Measurements from ENCODE around the gene PSMA2.

Gene PSMA2

DNA sequence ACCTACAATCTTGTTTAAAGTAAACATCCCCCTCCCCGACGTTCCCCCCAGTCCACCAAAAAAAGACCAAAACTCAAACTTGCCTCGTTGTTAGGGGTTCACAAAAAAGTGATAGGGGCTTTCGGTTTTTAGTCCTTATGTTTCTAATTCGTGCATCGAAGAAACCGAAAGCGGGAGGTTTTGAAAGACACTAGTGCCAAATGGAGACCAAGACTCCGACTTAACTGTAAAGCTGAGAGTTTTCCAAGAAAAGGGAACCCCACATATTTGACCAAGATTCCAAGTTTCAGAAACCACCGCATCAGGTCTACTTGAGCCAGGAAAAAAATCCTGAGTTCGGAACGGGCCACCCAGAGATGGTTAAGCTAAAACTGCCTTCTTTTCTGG lies 534 bp downstream of the PSMA2 start:
- H3K36me3 ChIP-seq (replicated peaks), result peaks cover 24% of the 10 kb centered on the region
- peak overlapping the region; percentile 83 for H3K4me3 ChIP-seq
- no peak for DNase-seq (ENCODE audit: low spot score in 2 of 2)
- in situ Hi-C loops (cut with MboI; ENCODE audit: low sequenced_read_pairs), result loop anchor here (25.0 kb wide), 1 partner anchor 506 kb away; no protein-coding TSS in a partner anchor
- H3K9me3 ChIP-seq, result no peaks in the 10 kb centered on the region
- H3K4me1 ChIP-seq, result peaks cover 14% of the 10 kb centered on the region
- H3K27me3 ChIP-seq (ENCODE audit: low read depth), result no peaks in the 10 kb centered on the region

DNA sequence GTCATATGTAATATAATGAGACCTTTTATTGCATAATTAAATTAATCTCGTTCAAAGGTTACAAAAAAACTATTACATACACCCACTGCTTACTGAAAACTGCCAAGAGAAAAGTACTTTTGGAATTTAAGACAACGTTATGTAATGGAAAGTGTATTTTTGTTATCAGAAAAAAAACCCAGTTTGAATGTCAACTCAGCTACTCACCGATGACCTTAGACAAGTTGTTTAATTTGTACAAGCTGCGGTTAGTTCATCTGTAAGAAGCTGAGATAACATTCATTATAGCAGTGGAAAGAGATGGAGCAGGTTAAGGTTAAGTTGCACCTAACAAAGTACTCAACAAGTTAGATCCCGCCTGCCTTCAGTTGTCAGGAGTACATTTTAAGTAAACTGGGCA lies 1.1 kb downstream of the PSMA2 start:
- Histone ChIP-seq H3K27me3 (ENCODE audit: low read depth) (no peaks in the 10 kb centered on the region), H3K4me3 (peak overlapping the region; percentile 83), H3K4me1 (peaks cover 14% of the 10 kb centered on the region), H3K36me3 (replicated peaks) (peaks cover 25% of the 10 kb centered on the region), H3K9me3 (no peaks in the 10 kb centered on the region)
- no peak for DNase-seq (ENCODE audit: low spot score in 2 of 2)
- in situ Hi-C loops (cut with MboI; ENCODE audit: low sequenced_read_pairs), result loop anchor here (25.0 kb wide), 1 partner anchor 506 kb away; no protein-coding TSS in a partner anchor

DNA sequence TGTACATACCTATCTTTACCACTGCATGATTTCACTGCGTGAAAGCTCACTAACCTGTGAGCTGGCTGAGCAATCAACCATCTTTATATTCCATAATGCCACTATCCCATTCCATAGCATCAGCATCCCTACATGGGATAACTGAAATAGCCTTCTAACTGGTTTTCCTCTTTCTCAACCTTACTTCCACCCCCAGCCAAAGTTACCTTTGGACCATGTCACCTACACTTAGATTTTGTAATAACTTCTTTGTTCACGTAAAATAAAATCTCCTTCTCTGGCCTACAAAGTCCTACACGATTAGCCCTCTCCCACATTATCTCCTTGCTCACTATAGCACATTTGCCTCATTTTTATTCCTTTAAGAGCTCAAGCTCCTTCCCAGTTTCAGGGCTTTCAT lies 2.5 kb downstream of the PSMA2 start:
- Histone ChIP-seq H3K9me3 (no peaks in the 10 kb centered on the region), H3K4me3 (no peak overlapping the region), H3K27me3 (ENCODE audit: low read depth) (no peaks in the 10 kb centered on the region), H3K4me1 (peaks cover 13% of the 10 kb centered on the region), H3K36me3 (replicated peaks) (peaks cover 28% of the 10 kb centered on the region)
- in situ Hi-C loops (cut with MboI; ENCODE audit: low sequenced_read_pairs), result loop anchor here (25.0 kb wide), 1 partner anchor 508 kb away; no protein-coding TSS in a partner anchor
- DNase-seq (ENCODE audit: low spot score in 2 of 2), result no peak

DNA sequence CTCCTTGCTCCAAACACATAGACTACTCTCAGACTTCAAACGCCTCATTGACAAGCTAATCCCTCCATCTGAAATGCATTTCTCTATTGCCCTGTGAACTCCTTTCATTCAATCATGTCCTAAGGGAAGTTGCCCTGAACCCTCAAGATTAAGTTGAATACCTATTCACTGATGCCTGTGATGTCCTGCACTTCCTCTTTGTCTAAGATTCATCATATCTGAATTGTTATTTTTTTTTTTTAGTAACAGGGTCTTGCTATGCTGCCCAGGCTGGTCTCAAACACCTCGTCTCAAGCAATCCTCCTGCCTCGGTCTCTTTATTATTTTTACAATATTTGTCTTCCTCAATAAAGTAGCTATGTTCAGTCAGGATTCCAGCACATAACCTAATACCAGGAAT lies 3.2 kb downstream of the PSMA2 start:
- Histone ChIP-seq H3K4me3 (no peak overlapping the region), H3K27me3 (ENCODE audit: low read depth) (no peaks in the 10 kb centered on the region), H3K36me3 (replicated peaks) (peaks cover 28% of the 10 kb centered on the region), H3K9me3 (no peaks in the 10 kb centered on the region), H3K4me1 (peaks cover 10% of the 10 kb centered on the region)
- no peak for DNase-seq (ENCODE audit: low spot score in 2 of 2)
- in situ Hi-C loops (cut with MboI; ENCODE audit: low sequenced_read_pairs), result loop anchor here (25.0 kb wide), 1 partner anchor 509 kb away; no protein-coding TSS in a partner anchor

DNA sequence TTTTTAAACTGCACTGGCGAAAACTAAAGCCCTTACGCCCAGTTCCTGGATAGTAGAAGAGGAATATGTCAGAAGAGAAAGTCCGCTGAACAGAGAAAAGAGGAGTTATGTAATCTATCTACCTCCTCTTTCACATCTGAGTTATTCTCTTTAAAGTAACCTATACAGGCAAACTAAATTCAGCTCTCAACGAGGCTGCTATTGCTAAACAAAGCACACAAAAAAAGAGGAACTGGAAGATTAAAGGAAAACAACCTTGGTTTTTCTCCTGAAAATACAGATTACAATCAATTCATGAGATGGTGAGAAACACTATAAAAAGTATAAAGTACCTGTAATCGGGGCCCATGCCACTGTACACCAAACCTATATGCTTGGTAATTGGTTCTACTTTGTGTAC lies 5.8 kb downstream of the PSMA2 start:
- H3K27me3 ChIP-seq (ENCODE audit: low read depth), result no peaks in the 10 kb centered on the region
- no peaks in the 10 kb centered on the region for H3K9me3 ChIP-seq
- H3K36me3 ChIP-seq (replicated peaks), result peaks cover 54% of the 10 kb centered on the region
- H3K4me3 ChIP-seq, result no peak overlapping the region
- in situ Hi-C loops (cut with MboI; ENCODE audit: low sequenced_read_pairs), result loop anchor here (25.0 kb wide), 1 partner anchor 511 kb away; no protein-coding TSS in a partner anchor
- no peak for DNase-seq (ENCODE audit: low spot score in 2 of 2)
- H3K4me1 ChIP-seq, result peaks cover 10% of the 10 kb centered on the region

DNA sequence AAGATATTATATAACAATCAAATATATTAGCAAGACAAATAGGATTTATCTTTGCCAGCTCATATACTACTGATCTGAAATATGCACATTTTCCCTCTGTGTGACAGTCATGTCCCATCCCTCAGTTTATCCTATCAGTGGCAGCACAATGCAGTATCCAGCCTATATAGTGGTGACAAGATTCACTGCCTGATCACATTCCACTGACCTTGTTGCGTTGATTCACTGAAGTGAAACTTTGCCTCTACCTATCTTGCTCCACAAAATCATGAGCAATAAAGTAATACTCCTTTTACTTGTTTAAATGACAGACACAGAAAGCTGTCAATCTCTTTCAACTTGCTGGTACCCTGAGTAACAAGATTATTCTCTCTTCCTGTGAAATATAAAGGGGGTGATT lies 6.3 kb downstream of the PSMA2 start:
- H3K4me3 ChIP-seq, result no peak overlapping the region
- in situ Hi-C loops (cut with MboI; ENCODE audit: low sequenced_read_pairs), result loop anchor here (25.0 kb wide), 1 partner anchor 512 kb away; no protein-coding TSS in a partner anchor
- H3K4me1 ChIP-seq, result peaks cover 10% of the 10 kb centered on the region
- DNase-seq (ENCODE audit: low spot score in 2 of 2), result no peak
- no peaks in the 10 kb centered on the region for H3K9me3 ChIP-seq
- H3K27me3 ChIP-seq (ENCODE audit: low read depth), result no peaks in the 10 kb centered on the region
- peaks cover 59% of the 10 kb centered on the region for H3K36me3 ChIP-seq (replicated peaks)

DNA sequence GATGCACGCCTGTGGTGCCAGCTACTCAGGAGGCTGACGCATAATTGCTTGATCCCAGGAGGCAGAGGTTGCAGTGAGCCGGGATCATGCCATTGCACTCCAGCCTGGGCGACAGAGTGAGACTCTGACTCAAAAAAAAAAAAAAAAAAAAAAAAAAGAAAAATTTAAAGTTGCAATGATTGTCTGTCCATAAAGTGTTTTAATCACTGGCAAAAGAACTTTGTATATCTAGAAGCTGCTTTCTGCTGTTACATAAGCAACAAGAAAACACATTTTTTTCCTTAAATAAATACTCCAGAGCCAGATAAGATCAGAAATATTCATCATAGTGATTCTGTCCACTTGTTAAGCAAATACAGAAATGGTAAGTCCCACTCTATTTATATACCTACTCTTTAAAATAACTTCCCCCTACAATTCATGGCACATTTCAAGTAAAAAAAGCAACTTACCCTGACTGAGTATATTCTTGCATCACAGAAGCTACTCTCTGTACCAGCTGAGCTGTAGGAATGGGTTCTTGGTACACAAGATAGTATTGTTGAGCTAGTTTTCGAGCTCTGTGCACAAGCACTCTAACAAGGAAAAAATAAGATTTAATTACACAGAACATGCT lies 7.6 kb downstream of the PSMA2 start:
- no peaks in the 10 kb centered on the region for H3K9me3 ChIP-seq
- no peak for DNase-seq (ENCODE audit: low spot score in 2 of 2)
- no peak overlapping the region for H3K4me3 ChIP-seq
- in situ Hi-C loops (cut with MboI; ENCODE audit: low sequenced_read_pairs), result no loop called here
- peaks cover 72% of the 10 kb centered on the region for H3K36me3 ChIP-seq (replicated peaks)
- no peaks in the 10 kb centered on the region for H3K27me3 ChIP-seq (ENCODE audit: low read depth)
- H3K4me1 ChIP-seq, result peaks cover 4% of the 10 kb centered on the region

DNA sequence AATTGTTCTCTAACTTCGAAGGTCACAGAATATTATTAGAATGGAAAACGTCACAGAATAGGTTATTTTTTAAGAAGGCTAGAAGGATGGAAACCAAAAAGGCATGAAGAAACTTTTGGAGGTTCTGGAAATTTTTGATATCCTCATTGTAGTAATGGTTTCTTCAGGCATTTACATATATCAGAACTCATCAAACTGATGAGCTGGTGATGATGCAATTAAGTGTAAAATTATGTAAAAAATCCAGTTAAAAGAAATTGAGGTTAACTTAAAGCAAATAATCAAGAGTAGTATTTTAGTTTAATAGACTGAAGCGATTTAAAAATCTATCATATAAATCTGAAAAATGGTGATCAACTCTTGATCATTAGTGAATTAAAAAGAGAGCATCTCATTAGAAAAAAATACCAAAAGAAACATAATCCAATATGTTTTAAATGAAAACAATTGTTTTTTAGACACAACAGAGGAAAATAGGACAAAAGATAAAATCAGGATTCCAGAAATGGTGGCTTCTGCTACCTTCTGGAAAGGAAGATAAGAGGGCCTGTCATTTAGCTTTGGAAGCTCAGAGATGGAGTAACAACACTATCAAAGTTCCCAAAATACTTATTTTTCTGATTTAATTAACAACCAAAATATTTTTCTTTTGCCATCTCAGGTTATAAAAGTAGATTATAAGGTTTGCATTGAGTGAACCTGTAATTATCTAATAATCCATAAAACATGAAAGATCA lies 9.8 kb downstream of the PSMA2 start:
- DNase-seq (ENCODE audit: low spot score in 2 of 2), result no peak
- Histone ChIP-seq H3K36me3 (replicated peaks) (peaks cover 83% of the 10 kb centered on the region), H3K4me1 (no peaks in the 10 kb centered on the region), H3K27me3 (ENCODE audit: low read depth) (no peaks in the 10 kb centered on the region), H3K4me3 (no peak overlapping the region), H3K9me3 (no peaks in the 10 kb centered on the region)
- in situ Hi-C loops (cut with MboI; ENCODE audit: low sequenced_read_pairs), result no loop called here

DNA sequence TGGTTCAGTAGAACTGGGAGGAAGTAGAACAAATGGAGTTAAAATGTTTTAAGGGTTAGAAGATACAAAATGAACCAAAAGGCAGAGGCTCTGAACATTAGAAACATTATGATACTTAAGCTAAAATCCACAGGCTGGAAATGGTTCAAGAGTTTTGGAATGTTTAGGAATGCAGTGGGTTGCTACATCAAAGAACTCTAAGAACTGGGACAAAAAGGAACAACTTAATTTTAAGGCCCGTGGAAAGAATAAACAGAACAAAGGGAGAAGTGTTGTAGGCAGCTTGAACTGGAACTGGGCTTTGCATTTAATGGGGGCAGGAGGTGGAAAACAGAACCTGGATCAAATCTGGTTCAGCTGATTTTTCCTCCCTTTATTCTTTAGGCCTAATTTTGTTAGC lies 16.6 kb downstream of the PSMA2 start:
- H3K4me1 ChIP-seq, result peaks cover 5% of the 10 kb centered on the region
- peaks cover 45% of the 10 kb centered on the region for H3K36me3 ChIP-seq (replicated peaks)
- no peak overlapping the region for H3K4me3 ChIP-seq
- H3K27me3 ChIP-seq (ENCODE audit: low read depth), result no peaks in the 10 kb centered on the region
- in situ Hi-C loops (cut with MboI; ENCODE audit: low sequenced_read_pairs), result no loop called here
- DNase-seq (ENCODE audit: low spot score in 2 of 2), result no peak
- no peaks in the 10 kb centered on the region for H3K9me3 ChIP-seq

DNA sequence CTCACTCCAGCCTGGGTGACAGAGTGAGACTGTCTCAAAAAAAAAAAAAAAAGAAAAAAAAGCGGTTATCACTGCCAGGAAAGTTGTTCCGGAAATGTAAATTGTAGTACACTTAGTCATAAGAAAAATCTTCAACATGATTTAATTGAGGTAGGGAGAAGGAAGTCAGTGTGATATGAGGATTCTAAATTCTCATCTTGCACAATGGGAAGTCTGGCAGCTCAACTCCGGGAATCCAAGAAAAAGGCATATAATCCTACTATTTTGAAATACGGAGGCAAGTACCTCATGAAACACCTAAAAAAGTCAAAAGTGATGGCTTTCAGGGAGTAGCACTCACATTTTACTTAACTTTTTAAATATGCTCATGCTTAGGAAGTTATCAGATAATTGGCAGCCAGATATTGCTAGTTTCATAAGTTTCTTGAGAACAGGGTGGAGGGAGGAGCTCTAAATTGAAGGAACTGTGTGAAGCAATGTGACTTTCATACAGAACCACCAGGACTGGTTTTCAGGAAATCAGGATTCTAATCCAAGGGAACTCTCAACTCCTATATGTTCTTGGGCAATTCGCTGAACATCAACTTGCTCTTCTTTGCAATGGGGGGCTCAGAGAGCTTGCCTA lies 17.4 kb downstream of the PSMA2 start:
- Histone ChIP-seq H3K4me1 (peaks cover 5% of the 10 kb centered on the region), H3K9me3 (no peaks in the 10 kb centered on the region), H3K4me3 (no peak overlapping the region), H3K27me3 (ENCODE audit: low read depth) (no peaks in the 10 kb centered on the region), H3K36me3 (replicated peaks) (peaks cover 37% of the 10 kb centered on the region)
- in situ Hi-C loops (cut with MboI; ENCODE audit: low sequenced_read_pairs), result no loop called here
- no peak for DNase-seq (ENCODE audit: low spot score in 2 of 2)

DNA sequence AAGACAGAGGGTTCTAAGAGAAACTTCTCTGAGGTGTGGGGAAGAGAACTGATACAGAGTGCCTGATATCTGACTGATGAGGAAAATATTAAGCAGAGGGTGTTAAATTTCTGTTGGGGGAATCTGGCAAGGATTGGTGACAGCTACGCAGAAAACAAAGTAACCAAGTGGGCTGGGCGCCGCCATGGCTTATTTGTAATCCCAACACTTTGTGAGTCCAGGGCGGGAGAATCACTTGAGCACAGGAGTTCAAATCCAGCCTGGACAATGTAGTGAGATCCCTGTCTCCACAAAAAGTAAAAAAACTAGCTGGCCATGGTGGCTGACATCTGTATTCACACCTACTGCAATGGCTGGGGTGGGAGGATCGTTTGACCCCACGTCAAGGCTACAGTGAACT lies 18.0 kb downstream of the PSMA2 start:
- peaks cover 32% of the 10 kb centered on the region for H3K36me3 ChIP-seq (replicated peaks)
- H3K4me1 ChIP-seq, result peaks cover 5% of the 10 kb centered on the region
- DNase-seq (ENCODE audit: low spot score in 2 of 2), result no peak
- H3K27me3 ChIP-seq (ENCODE audit: low read depth), result no peaks in the 10 kb centered on the region
- no peak overlapping the region for H3K4me3 ChIP-seq
- in situ Hi-C loops (cut with MboI; ENCODE audit: low sequenced_read_pairs), result no loop called here
- H3K9me3 ChIP-seq, result no peaks in the 10 kb centered on the region

DNA sequence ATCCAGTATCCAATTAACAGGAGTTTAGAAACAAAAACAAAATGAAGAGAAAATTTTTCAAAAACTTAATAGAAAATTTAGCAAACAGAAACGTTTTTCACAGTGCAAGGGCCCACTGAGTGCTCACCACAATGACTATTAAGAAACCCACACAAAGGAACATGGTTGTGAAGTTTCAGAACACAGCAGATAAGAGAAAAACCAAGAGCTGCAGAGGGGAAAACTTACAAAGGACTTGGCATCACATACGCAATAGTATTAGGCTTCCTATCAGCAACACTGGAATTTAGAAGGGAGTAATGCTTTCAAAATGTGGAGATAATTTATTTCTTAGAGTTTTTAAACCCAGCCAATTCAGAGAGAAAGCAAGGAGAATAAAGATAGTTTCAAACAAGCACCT lies 18.4 kb downstream of the PSMA2 start:
- peaks cover 5% of the 10 kb centered on the region for H3K4me1 ChIP-seq

DNA sequence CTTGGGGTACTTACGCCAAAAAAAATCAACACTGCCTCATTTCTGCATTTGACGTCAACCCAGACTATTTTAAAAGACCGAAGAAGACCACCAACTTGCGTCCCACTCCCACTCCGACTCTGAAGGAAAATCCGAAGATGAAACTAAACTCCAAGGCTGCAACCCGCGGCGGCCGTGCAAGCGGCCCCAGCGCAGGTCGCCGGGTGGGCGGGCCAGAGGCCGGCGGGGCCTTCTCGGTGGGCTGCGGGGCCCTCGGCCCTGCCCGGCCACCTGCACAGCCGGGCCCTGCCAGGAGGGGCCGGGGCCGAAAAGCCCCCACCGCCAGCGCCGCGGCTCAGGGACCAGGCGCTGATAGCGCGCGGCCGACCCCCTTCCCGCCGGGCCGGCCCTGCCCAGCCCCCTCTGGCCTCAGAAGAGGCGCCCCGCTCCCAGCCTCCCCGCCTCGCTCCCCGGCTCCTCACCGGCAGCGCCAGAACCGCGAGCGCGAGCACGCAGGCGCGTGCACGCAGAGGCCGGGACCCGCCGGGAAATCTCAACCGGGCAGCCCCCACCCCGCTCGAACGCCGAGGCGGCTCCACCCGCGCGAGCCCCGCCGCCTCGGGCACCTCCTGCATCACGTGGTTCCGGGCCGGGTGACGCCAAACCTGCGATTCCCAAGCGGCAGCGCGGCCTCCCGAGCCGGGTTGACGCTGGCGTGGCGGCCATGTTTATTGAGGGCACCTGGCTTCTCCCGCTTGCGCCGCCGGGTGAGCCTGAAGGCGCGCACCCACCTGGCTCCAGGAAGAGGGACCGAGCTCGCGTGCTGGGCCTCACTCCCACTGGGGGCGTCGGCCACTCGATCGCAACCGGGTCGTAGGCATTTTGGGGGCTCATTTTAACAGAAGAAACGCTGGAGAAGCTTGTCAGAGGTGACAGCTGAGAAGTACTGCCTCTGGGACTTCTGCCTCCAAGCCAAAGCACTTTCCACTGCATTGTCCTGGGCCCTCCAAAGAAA lies 20.2 kb downstream of the PSMA2 start, which contains the start of gene C7orf25:
Gene C7orf25, minus strand, starts transcription at position 617 of the 994 bp plus-strand sequence. CDS start 1,170 bp downstream, outside the sequence.
- peak; percentile 88 to 96 for DNase-seq (ENCODE audit: low spot score in 2 of 2)
- peak within 1 kb of the TSS; percentile 39 for H3K4me3 ChIP-seq
- no peaks in the 10 kb centered on the region for H3K27me3 ChIP-seq (ENCODE audit: low read depth)
- H3K36me3 ChIP-seq (replicated peaks), result peaks cover 20% of the 10 kb centered on the region
- no peaks in the 10 kb centered on the region for H3K9me3 ChIP-seq
- in situ Hi-C loops (cut with MboI; ENCODE audit: low sequenced_read_pairs), result no loop called here
- peaks cover 5% of the 10 kb centered on the region for H3K4me1 ChIP-seq

More for the DNA sequence above, 18.4 kb downstream of the PSMA2 start:
- no peaks in the 10 kb centered on the region for H3K9me3 ChIP-seq
- DNase-seq (ENCODE audit: low spot score in 2 of 2), result no peak
- H3K27me3 ChIP-seq (ENCODE audit: low read depth), result no peaks in the 10 kb centered on the region
- peaks cover 30% of the 10 kb centered on the region for H3K36me3 ChIP-seq (replicated peaks)
- no peak overlapping the region for H3K4me3 ChIP-seq
- in situ Hi-C loops (cut with MboI; ENCODE audit: low sequenced_read_pairs), result no loop called here
